GM23248 (cell line): ENCODE measurements around the gene NOS1.

Experiments used
- EZH2 ChIP-seq: fragments of 200-600 bp; sonication (generic); IDR thresholded peaks from 2 replicates; pipeline ENCODE4 v1.6.1; 2018; ENCODE audit warnings: antibody characterized with exemption, mild to moderate bottlenecking; ENCODE audit not compliant: insufficient read depth, poor library complexity, severe bottlenecking
- EZH2phosphoT487 ChIP-seq: fragments of 200-600 bp; sonication (generic); IDR thresholded peaks from 2 replicates; pipeline ENCODE4 v1.6.1; 2018; ENCODE audit warnings: antibody characterized with exemption, moderate library complexity, mild to moderate bottlenecking, low read depth; ENCODE audit not compliant: insufficient read depth

DNA sequence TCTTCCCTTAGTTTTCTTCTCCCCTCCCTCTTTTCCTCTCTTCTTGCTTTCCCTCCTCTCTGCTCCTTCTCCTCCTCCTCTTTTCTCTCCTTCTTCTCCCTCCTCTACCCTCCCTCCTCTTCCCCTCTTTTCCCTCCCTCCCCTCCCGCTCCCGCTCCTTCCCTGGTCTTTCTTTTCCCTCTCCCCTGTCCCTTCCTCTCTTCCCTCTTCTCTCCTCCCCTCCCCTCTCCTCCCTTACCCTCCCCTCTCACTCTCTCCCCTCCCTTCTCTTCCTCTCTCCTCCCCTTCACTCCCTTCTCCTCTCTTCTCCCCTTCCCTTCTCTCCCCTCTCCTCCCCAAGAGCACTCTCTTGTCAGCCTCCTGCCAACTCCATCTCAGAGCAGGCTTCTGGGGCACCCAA is 153.8 kb downstream of the NOS1 start:
- TF ChIP-seq EZH2phosphoT487 = no peak
- TF ChIP-seq EZH2 = no peak
